Ishikawa (cell line): Measurements from ENCODE around the gene SMAD2.

Experiments used
- CEBPB ChIP-seq: IDR thresholded peaks from 2 replicates; pipeline ENCODE4 v1.6.1; 2012
- CREB1 ChIP-seq: IDR thresholded peaks from 2 replicates; pipeline ENCODE4 v1.6.1; 2012; ENCODE audit warnings: low read depth
- EGR1 ChIP-seq: IDR thresholded peaks from 2 replicates; pipeline ENCODE4 v1.6.1; 2012
- EP300 ChIP-seq: IDR thresholded peaks from 2 replicates; pipeline ENCODE4 v1.6.1; 2012; ENCODE audit warnings: borderline replicate concordance
- FOXM1 ChIP-seq: IDR thresholded peaks from 2 replicates; pipeline ENCODE4 v1.6.1; 2012; ENCODE audit warnings: low read depth, borderline replicate concordance
- NFIC ChIP-seq: IDR thresholded peaks from 2 replicates; pipeline ENCODE4 v1.6.1; 2012
- RAD21 ChIP-seq: IDR thresholded peaks from 2 replicates; pipeline ENCODE4 v1.6.1; 2012; ENCODE audit warnings: low read depth
- REST ChIP-seq: IDR thresholded peaks from 2 replicates; pipeline ENCODE4 v1.6.1; 2012; ENCODE audit warnings: low read depth, mild to moderate bottlenecking
- TAF1 ChIP-seq: IDR thresholded peaks from 2 replicates; pipeline ENCODE4 v1.6.1; 2012; ENCODE audit warnings: low read depth, mild to moderate bottlenecking
- TCF12 ChIP-seq: IDR thresholded peaks from 2 replicates; pipeline ENCODE4 v1.6.1; 2012; ENCODE audit warnings: low read depth
- USF1 ChIP-seq: IDR thresholded peaks from 2 replicates; pipeline ENCODE4 v1.6.1; 2012
- YY1 ChIP-seq: IDR thresholded peaks from 2 replicates; pipeline ENCODE4 v1.6.1; 2012; ENCODE audit warnings: low read depth
- ZBTB7A ChIP-seq: IDR thresholded peaks from 2 replicates; pipeline ENCODE4 v1.6.1; 2012; ENCODE audit warnings: low read depth

GRCh38 chr18:47949202-47949601, 18.7 kb upstream of the SMAD2 start:
- no peak for TF ChIP-seq USF1
- TF ChIP-seq REST, result no peak
- TF ChIP-seq ZBTB7A, result no peak
- TF ChIP-seq TCF12, result no peak
- no peak for TF ChIP-seq YY1
- no peak for TF ChIP-seq TAF1
- no peak for TF ChIP-seq EP300
- no peak for TF ChIP-seq CEBPB
- no peak for TF ChIP-seq RAD21
- no peak for TF ChIP-seq EGR1
- no peak for TF ChIP-seq CREB1
- no peak for TF ChIP-seq NFIC
- no peak for TF ChIP-seq FOXM1
